Right cardiac atrium (tissue), 5 donors: ENCODE results near the gene ZNF530. TPM values are rescaled to one million over a fixed set of nuclear protein-coding genes. Genes with fewer than 3 reads are reported as not detected.

Experiments used
- ATAC-seq, 2 donors: fragments of 200-7000 bp; cut with Tn5 transposase; one replicate each; pipeline versions ENCODE4 v1.8.0 to v1.9.1; 2020; ENCODE audit warnings: moderate library complexity in 2 of 2, mild to moderate bottlenecking in 1 of 2
- DNase-seq, 3 donors: peaks; one replicate each; pipeline ENCODE4 v3.0.0-alpha.2; 2020
- H3K27ac ChIP-seq: one replicate; pipeline ENCODE4 v1.5.1; 2013; ENCODE audit warnings: mild to moderate bottlenecking, low read length, control low read depth, moderate library complexity
- H3K27me3 ChIP-seq: one replicate; pipeline ENCODE4 v1.6.1; 2013; ENCODE audit not compliant: control insufficient read depth, insufficient read depth
- H3K4me1 ChIP-seq: one replicate; pipeline ENCODE4 v1.6.1; 2013; ENCODE audit warnings: low read length; ENCODE audit not compliant: control insufficient read depth, insufficient read depth
- H3K4me3 ChIP-seq: one replicate; pipeline ENCODE4 v1.5.1; 2013; ENCODE audit warnings: low read length, control low read depth
- H3K9me3 ChIP-seq: one replicate; pipeline ENCODE4 v1.6.1; 2013; ENCODE audit warnings: low read length; ENCODE audit not compliant: control insufficient read depth
- WGBS: extraction: QIAGEN DNeasy Blood & Tissue Kit; methylation state at CpG from one replicate; pipeline ENCODE4 v1.1.7; 2013; 5-methylcytosine and 5-hydroxymethylcytosine counted together
- intact Hi-C, 4 donors: fragments of 100-400 bp; cut with DNase I; formaldehyde crosslinking; loops; one replicate each; pipeline versions ENCODE4 v1.11.0 to v1.14.0; 2022 to 2023
- polyA plus RNA-seq: library from polyadenylated mRNA; stranded (reverse); fragments of 200-250 nt; gene quantifications from one replicate; pipeline ENCODE4 v1.2.3, GENCODE V29; 2013
- total RNA-seq, 4 donors: library from RNA; stranded (reverse); fragmentation: NEBNext Ultra II Directional; extraction: Animal tissue kit (Norgen Biotek cat#: 25700); gene quantifications; one replicate each; pipeline ENCODE4 v1.2.1, GENCODE V29; 2021
- donor health status: healthy with polysubstance abuse.
- donor health status: DM: no; HTN: yes; CAD: no.
- donor health status: DM: no; HTN: no; CAD: no.
- donor health status: DM: no; HTN: yes; CAD: no; lungs with severe emphysema.
- donor health status: DM: yes; HTN: yes; CAD: no.

Gene ZNF530
- total and polyA plus RNA-seq, 5 donors = 3.7 to 8.4 (median 5.3) TPM

GRCh38 chr19:57572415-57572947 is 27.2 kb upstream of the ZNF530 start:
- 95% methylated on average over 3 of the region's 3 CpGs for WGBS
- H3K4me1 ChIP-seq = no peaks in the 10 kb centered on the region
- H3K27me3 ChIP-seq = no peaks in the 10 kb centered on the region
- intact Hi-C loops = no loop called here
- no peak overlapping the region for H3K27ac ChIP-seq
- H3K9me3 ChIP-seq = peaks cover 38% of the 10 kb centered on the region
- no peak for DNase-seq
- no peak overlapping the region for H3K4me3 ChIP-seq
- ATAC-seq = no peak

GRCh38 chr19:57576661-57577060 is 23.0 kb upstream of the ZNF530 start:
- Histone ChIP-seq H3K4me1 (peaks cover 6% of the 10 kb centered on the region), H3K9me3 (peaks cover 32% of the 10 kb centered on the region), H3K27me3 (no peaks in the 10 kb centered on the region), H3K4me3 (no peak overlapping the region), H3K27ac (no peak overlapping the region)
- ATAC-seq (no peak), DNase-seq (no peak)
- intact Hi-C loops = no loop called here

- peaks cover 16% of the 10 kb centered on the region for H3K9me3 ChIP-seq
- ATAC-seq = peak; percentile 98
- no peaks in the 10 kb centered on the region for H3K27me3 ChIP-seq
- intact Hi-C loops = no loop called here
- WGBS = under 1% methylated on average over 62 of the region's 62 CpGs
- H3K27ac ChIP-seq = no peak within 1 kb of the TSS
- H3K4me1 ChIP-seq = peaks cover 6% of the 10 kb centered on the region
- peak; percentile 97 to 98 (median 98) for DNase-seq
- peak within 1 kb of the TSS; percentile 85 for H3K4me3 ChIP-seq
These were observed 21.0 kb upstream of the ZNF530 start, which contains the start of gene ZNF416 for GRCh38 chr19:57578487-57579205. Gene ZNF416, minus strand, starts transcription at chr19:57578911. Its CDS starts 207 bp downstream, at chr19:57578704.

GRCh38 chr19:57583104-57583520 is 16.6 kb upstream of the ZNF530 start:
- intact Hi-C loops = no loop called here
- Histone ChIP-seq H3K27ac (no peak overlapping the region), H3K4me1 (peaks cover under 1% of the 10 kb centered on the region), H3K9me3 (no peaks in the 10 kb centered on the region), H3K4me3 (peak overlapping the region; percentile 70), H3K27me3 (no peaks in the 10 kb centered on the region)
- 34% methylated on average over 21 of the region's 21 CpGs for WGBS
- ATAC-seq (no peak), DNase-seq (no peak)

GRCh38 chr19:57583521-57584416 is 15.9 kb upstream of the ZNF530 start, which contains the start of gene ZIK1:
Gene ZIK1, plus strand, starts transcription at chr19:57584145. Its CDS starts 212 bp downstream, at chr19:57584357.
- intact Hi-C loops = no loop called here
- 2% methylated on average over 76 of the region's 76 CpGs for WGBS

GRCh38 chr19:57587529-57587928 is 12.2 kb upstream of the ZNF530 start:
- WGBS = 99% methylated on average over 1 of the region's 1 CpG
- DNase-seq = no peak
- Histone ChIP-seq H3K27me3 (no peaks in the 10 kb centered on the region), H3K4me3 (no peak overlapping the region), H3K27ac (no peak overlapping the region), H3K4me1 (no peaks in the 10 kb centered on the region), H3K9me3 (peaks cover 22% of the 10 kb centered on the region)
- ATAC-seq = no peak
- intact Hi-C loops = no loop called here

More at GRCh38 chr19:57583521-57584416, 15.9 kb upstream of the ZNF530 start, which contains the start of gene ZIK1:
- no peaks in the 10 kb centered on the region for H3K4me1 ChIP-seq
- no peaks in the 10 kb centered on the region for H3K9me3 ChIP-seq
- DNase-seq (peak; percentile 92 to 96 (median 95)), ATAC-seq (peak; percentile 97)
- H3K27ac ChIP-seq = peak within 1 kb of the TSS; percentile 8
- H3K27me3 ChIP-seq = no peaks in the 10 kb centered on the region
- H3K4me3 ChIP-seq = peak within 1 kb of the TSS; percentile 70

GRCh38 chr19:57599377-57599760 is 316 bp upstream of the ZNF530 start:
- Histone ChIP-seq H3K9me3 (no peaks in the 10 kb centered on the region), H3K27ac (peak overlapping the region; percentile 70), H3K4me1 (peaks cover 2% of the 10 kb centered on the region), H3K27me3 (no peaks in the 10 kb centered on the region), H3K4me3 (peak overlapping the region; percentile 81)
- intact Hi-C loops = no loop called here
- no peak for DNase-seq
- ATAC-seq = no peak
- WGBS = 55% methylated on average over 8 of the region's 8 CpGs

- intact Hi-C loops = no loop called here
- H3K27ac ChIP-seq = no peak overlapping the region
- ATAC-seq (no peak), DNase-seq (no peak)
- no peaks in the 10 kb centered on the region for H3K4me1 ChIP-seq
- H3K4me3 ChIP-seq = no peak overlapping the region
- WGBS = 96% methylated on average over 5 of the region's 5 CpGs
- no peaks in the 10 kb centered on the region for H3K27me3 ChIP-seq
- peaks cover 7% of the 10 kb centered on the region for H3K9me3 ChIP-seq
These were observed 7.2 kb downstream of the ZNF530 start for GRCh38 chr19:57606931-57607330.

- no peak for ATAC-seq
- peaks cover 2% of the 10 kb centered on the region for H3K4me1 ChIP-seq
- peaks cover 5% of the 10 kb centered on the region for H3K9me3 ChIP-seq
- H3K27me3 ChIP-seq = no peaks in the 10 kb centered on the region
- H3K4me3 ChIP-seq = no peak overlapping the region
- 74% methylated on average over 4 of the region's 4 CpGs for WGBS
- DNase-seq = no peak
- H3K27ac ChIP-seq = no peak overlapping the region
- intact Hi-C loops = no loop called here
These were observed 11.4 kb downstream of the ZNF530 start for GRCh38 chr19:57611113-57611512.

GRCh38 chr19:57613941-57614743 is 14.5 kb downstream of the ZNF530 start, which contains the start of gene ZNF134:
Gene ZNF134, plus strand, starts transcription at chr19:57614242. Its CDS starts 5,227 bp downstream, at chr19:57619469.
- intact Hi-C loops = no loop called here
- Histone ChIP-seq H3K4me3 (peak within 1 kb of the TSS; percentile 70), H3K27ac (peak within 1 kb of the TSS; percentile 55), H3K9me3 (peaks cover 12% of the 10 kb centered on the region), H3K27me3 (no peaks in the 10 kb centered on the region), H3K4me1 (peaks cover 2% of the 10 kb centered on the region)
- WGBS = 2% methylated on average over 64 of the region's 64 CpGs
- ATAC-seq (peak; percentile 98), DNase-seq (peak; percentile 95 to 98 (median 97))
